GM19463 (cell line): ENCODE measurements around the gene ANO4.

Experiments
- ATAC-seq: cut with Tn5 transposase; IDR thresholded peaks from one replicate; pipeline ENCODE4 v1.9.1; 2021; ENCODE audit warnings: mild to moderate bottlenecking, moderate library complexity; ENCODE audit not compliant: unreplicated experiment

ANO4 gene

DNA sequence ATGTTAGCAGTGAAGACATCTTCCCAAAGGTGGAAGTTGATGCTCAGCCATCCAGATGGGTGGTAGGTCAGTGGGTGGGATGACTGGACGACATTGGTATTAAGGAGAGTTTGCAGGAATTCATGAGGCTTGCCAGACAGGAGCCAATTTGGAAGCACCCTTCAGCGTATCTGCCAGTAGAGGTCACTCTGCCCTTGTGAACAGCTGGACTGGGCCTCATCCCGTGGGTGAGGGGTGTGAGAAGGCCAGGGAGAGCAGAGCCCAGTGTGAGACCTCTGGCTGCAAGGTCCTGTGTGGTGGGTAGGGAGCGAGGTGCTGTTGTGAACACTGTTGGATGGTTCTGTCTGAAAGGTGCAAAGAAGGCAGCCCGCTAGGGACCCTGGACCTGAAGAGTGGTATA, 377.7 kb downstream of the ANO4 start:
- no peak for ATAC-seq

DNA sequence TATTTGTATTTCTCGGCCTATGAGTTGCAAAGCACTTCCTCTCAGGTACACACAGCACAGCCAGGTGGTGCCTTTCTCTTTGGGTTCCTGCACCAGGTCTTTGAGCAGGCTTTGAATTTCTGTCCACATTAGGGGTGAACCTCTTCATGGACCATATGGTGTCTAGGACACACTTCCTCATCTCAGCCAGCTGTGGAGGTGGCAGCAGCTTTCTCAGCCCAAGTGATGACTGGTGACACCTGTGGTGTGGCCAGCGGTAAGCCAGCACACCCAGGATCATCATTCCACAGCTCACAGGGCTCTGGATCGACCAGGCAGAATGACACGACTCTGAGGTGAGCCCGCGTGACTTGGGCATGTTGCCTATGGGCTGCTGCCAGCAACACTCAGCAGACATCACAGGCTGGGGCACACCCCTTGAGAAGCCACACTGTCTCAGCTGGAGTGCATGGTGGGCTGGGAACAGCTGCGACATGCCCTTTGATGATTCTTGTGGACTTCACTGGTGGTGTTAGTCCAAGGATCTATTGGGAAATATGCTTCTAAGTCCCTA, 378.7 kb downstream of the ANO4 start:
- ATAC-seq, result no peak

DNA sequence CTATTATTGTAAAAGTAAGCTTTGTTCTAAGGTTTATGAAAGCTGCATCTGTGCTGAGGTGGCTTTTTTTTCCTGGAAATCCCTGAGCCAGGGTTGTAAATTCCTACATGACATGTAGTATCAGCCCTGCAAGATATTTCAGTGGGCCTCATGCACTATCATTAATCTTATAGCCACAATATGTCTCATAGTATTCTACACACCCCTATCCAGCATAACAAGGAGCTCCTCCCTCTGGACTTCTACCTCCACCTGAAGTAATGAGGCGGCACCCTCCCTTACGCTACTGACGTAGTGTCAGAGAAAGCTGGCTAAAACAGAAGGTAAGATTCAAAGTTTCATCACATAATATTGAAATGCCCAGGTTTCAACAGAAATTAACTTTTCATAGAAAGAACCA, 380.0 kb downstream of the ANO4 start:
- ATAC-seq, result no peak
